Right renal pelvis (tissue), 4 donors: ENCODE results near the gene KRT31. TPM values are rescaled to one million over a fixed set of nuclear protein-coding genes. Genes with fewer than 3 reads are reported as not detected.
"Not testable (repeated sequence)": the region's sequence is repeated elsewhere in the genome, so short reads cannot be mapped to it uniquely, and the experiment has no call there.

Experiments used
- DNase-seq, 4 donors: peaks; one replicate each; pipeline ENCODE4 v3.0.0-alpha.2; 2013; ENCODE audit warnings: low read depth in 4 of 4, low spot score in 3 of 4, missing footprints in 1 of 4
- polyA plus RNA-seq, 4 donors: library from polyadenylated mRNA; unstranded; fragments of 120-200 nt; gene quantifications; one replicate each; pipeline ENCODE4 v1.2.1, GENCODE V29; 2013; ENCODE audit not compliant: insufficient read length in 4 of 4

KRT31 gene
- polyA plus RNA-seq, 4 donors: not detected

DNA sequence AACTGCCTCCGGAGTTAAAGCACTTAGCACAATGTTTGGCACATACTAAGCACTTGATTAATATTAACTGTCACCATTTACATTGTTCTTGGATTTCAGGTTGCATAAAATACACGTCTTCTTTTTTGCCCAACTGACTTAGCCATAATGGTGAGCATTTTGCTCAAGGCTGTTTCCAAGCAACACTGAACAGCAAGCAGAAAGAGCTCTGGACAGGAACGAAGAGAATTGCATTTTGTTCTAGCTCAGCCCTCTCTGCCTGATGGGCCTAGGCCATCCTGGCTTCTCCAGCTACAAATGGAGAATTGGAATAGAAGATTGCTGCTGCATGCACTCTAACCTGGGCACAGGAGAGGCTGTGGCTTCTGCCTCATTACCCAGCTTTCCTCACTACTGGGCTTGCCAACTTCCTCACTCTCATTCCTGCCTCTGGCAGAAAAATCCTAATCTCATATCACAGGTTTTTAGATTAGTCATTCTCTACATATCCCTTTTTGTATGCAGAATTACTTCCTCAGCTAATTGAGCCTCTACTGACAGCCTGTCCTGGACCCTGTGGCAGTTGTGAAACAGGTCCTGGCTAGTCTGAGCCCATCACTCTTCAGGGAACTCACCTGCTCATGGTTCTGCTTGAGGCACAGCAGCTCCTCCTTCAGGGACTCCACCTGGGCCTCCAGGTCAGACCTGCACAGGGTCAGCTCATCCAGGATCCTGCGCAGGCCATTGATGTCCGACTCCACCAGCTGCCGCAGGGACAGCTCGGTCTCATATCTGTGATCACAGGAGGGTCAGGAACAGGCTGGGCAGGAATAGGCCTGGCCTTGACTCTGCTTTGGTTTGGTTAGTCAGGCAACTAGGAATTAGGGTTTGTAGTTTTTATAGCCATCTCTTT lies 49.3 kb downstream of the KRT31 start:
- DNase-seq: no peak

DNA sequence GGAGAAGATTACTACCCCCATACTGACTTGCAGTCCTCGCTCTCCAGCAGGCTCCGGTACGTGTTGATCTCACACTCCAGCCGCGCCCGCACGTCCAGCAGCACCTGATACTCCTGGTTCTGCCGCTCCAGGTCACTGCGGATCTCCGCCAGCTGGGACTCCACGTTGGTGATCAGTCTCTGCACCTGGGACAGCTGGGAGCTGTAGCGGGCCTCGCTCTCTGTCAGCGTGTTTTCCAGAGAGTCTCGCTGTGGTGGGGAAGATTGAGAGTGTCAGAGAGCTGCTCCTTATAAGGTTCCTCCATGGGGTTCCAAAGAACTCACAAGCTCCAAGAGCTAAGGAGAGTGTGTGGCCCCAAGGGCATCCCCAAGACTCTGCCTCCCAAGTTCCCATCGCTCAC lies 51.0 kb downstream of the KRT31 start:
- DNase-seq: not testable (repeated sequence)

DNA sequence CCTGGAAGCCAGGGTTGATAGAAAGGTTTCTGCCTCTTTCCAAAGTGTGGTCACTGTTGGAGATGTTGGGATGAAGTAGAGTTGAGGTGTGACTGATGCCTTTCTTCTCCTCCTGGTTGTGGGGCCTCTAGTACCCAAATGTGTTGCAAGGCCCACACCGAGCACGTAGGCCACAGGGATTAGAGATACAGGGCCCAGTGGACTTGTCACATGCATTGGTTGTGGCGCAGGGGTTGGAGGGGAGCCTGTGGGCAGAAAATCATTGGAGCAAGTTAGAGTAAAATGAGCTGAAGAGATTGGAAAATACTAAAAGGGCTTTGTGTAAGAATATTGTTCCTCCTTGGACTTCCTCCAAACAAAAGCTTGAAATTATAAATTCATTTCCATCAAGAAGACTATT lies 51.4 kb downstream of the KRT31 start:
- no peak for DNase-seq

Other genes starting within 250 kb of the KRT31 start
- gene KRTAP4-5, start 247.8 kb downstream of the KRT31 start, polyA plus RNA-seq: not detected
- gene KRTAP4-4, start 236.9 kb downstream of the KRT31 start, polyA plus RNA-seq: not detected
- gene KRTAP4-3, start 229.4 kb downstream of the KRT31 start, polyA plus RNA-seq: not detected
- gene KRTAP4-2, start 219.4 kb downstream of the KRT31 start, polyA plus RNA-seq: not detected
- gene KRTAP4-1, start 212.7 kb downstream of the KRT31 start, polyA plus RNA-seq: not detected
- not detected for gene KRTAP9-1, start 207.7 kb downstream of the KRT31 start, polyA plus RNA-seq
- gene KRTAP9-2, start 171.0 kb downstream of the KRT31 start, polyA plus RNA-seq: not detected
- not detected for gene KRTAP9-3, start 165.2 kb downstream of the KRT31 start, polyA plus RNA-seq
- not detected for gene KRTAP9-8, start 159.6 kb downstream of the KRT31 start, polyA plus RNA-seq
- not detected for gene KRTAP9-4, start 147.9 kb downstream of the KRT31 start, polyA plus RNA-seq
- not detected for gene KRTAP9-9, start 142.2 kb downstream of the KRT31 start, polyA plus RNA-seq
- gene KRTAP9-6, start 132.2 kb downstream of the KRT31 start, polyA plus RNA-seq: under 1 TPM in 1 of 4 donors, not detected in 3; 0.05 TPM
- gene KRTAP9-7, start 121.9 kb downstream of the KRT31 start, polyA plus RNA-seq: not detected
- gene KRTAP29-1, start 94.8 kb downstream of the KRT31 start, polyA plus RNA-seq: not detected
- gene KRTAP16-1, start 88.3 kb downstream of the KRT31 start, polyA plus RNA-seq: not detected
- gene KRTAP17-1, start 81.9 kb downstream of the KRT31 start, polyA plus RNA-seq: not detected
- gene KRT33A, start 46.8 kb downstream of the KRT31 start, polyA plus RNA-seq: not detected
- under 1 TPM in 1 of 4 donors, not detected in 3; 0.03 TPM for gene KRT33B, start 27.8 kb downstream of the KRT31 start, polyA plus RNA-seq
- gene KRT34, start 15.3 kb downstream of the KRT31 start, polyA plus RNA-seq: not detected
- not detected for gene KRT37, start 27.0 kb upstream of the KRT31 start, polyA plus RNA-seq
- gene KRT38, start 43.4 kb upstream of the KRT31 start, polyA plus RNA-seq: not detected
- gene KRT32, start 69.8 kb upstream of the KRT31 start, polyA plus RNA-seq: not detected
- gene KRT35, start 83.5 kb upstream of the KRT31 start, polyA plus RNA-seq: under 1 TPM in 1 of 4 donors, not detected in 3; 0.06 TPM
- gene KRT36, start 92.3 kb upstream of the KRT31 start, polyA plus RNA-seq: not detected
- gene KRT13, start 108.0 kb upstream of the KRT31 start, polyA plus RNA-seq: 1 to 10 TPM in 2 of 4 donors, under 1 TPM in 2; 0.21 to 6.2 (median 1.2) TPM
- gene KRT15, start 121.3 kb upstream of the KRT31 start, polyA plus RNA-seq: 1 to 10 TPM in 2 of 4 donors, under 1 TPM in 2; 0.68 to 2.9 (median 1.2) TPM
- gene KRT19, start 130.7 kb upstream of the KRT31 start, polyA plus RNA-seq: 100 to 1,000 TPM; 143 to 231 (median 189) TPM
- gene KRT9, start 174.5 kb upstream of the KRT31 start, polyA plus RNA-seq: not detected
- under 1 TPM; 0.14 to 0.44 (median 0.26) TPM for gene KRT14, start 189.3 kb upstream of the KRT31 start, polyA plus RNA-seq
- under 1 TPM in 1 of 4 donors, not detected in 3; 0.09 TPM for gene KRT16, start 215.2 kb upstream of the KRT31 start, polyA plus RNA-seq
- gene KRT17, start 227.0 kb upstream of the KRT31 start, polyA plus RNA-seq: 1 to 10 TPM; 1.2 to 4.0 (median 1.9) TPM